Coronary artery (tissue), 2 donors: ENCODE results near the gene TBL1X.

Experiments used
- DNase-seq: peaks from one replicate; pipeline ENCODE4 v3.0.0-alpha.2; 2017; ENCODE audit warnings: low spot score
- H3K27ac ChIP-seq, 2 donors: fragments of 200-600 bp; sonication (generic); one replicate each; pipeline ENCODE4 v1.5.1; 2016 to 2019
- H3K4me3 ChIP-seq: fragments of 200-600 bp; sonication (generic); 2 replicates; pipeline ENCODE4 v1.5.1; 2016; ENCODE audit warnings: mild to moderate bottlenecking, moderate library complexity
- CTCF ChIP-seq: fragments of 200-600 bp; sonication (generic); IDR thresholded peaks from one replicate; pipeline ENCODE4 v1.5.1; 2019; ENCODE audit warnings: antibody characterized with exemption

The TBL1X gene

GRCh38 chrX:9483376-9483775 lies 18.5 kb downstream of the TBL1X start:
- H3K4me3 ChIP-seq, result no peak overlapping the region
- no peak for DNase-seq
- no peak for TF ChIP-seq CTCF
- H3K27ac ChIP-seq, result no peak overlapping the region

DNA sequence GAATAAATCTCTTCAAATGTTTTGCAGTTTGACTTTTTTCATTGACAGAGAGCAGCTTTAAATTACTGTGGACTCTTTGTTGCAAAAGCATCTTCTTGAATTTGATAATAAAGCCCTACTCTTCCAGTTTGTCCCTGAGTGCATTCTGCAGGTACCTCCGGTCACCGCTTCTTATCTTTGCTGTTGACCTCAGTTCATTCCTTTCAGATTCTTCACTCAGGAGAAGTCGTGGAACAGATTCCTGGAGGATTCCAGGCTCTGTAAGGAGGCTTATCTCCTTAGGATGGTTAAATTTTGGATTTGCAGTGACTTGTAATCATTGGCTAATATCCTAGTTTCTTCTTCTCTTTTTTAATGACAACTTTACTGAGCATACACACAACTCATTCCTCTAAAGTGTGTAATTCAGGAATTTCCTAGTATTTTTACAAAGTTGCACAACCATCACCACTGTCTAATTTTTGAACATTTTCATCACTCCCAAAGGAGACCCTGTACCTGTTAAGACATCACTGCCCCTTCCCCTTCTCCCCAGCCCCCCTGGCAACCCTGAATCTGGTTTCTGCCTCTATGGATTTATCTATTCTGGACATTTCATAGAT lies 22.0 kb downstream of the TBL1X start:
- no peak overlapping the region for H3K27ac ChIP-seq
- H3K4me3 ChIP-seq, result no peak overlapping the region
- DNase-seq, result no peak
- no peak for TF ChIP-seq CTCF

DNA sequence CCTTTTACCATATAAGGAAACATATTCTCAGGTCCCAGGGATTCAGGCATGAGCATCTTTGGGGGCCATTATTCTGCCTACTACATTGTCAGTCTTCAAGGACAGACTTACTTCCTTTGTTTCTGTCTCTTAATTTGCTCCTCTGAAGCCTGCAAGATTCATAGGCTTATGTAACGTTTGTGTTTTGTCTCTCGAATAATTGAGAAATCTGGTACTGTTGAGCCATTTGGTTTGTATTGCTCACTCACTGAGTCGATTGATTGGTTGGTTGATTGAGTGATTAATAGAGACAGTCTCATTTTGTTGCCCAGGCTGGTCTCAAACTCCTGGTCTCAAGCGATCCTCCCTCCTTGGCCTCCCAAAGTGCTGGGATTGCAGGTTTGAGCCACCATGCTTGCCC lies 23.7 kb downstream of the TBL1X start:
- TF ChIP-seq CTCF, result no peak
- H3K27ac ChIP-seq, result no peak overlapping the region
- no peak overlapping the region for H3K4me3 ChIP-seq
- DNase-seq, result no peak

DNA sequence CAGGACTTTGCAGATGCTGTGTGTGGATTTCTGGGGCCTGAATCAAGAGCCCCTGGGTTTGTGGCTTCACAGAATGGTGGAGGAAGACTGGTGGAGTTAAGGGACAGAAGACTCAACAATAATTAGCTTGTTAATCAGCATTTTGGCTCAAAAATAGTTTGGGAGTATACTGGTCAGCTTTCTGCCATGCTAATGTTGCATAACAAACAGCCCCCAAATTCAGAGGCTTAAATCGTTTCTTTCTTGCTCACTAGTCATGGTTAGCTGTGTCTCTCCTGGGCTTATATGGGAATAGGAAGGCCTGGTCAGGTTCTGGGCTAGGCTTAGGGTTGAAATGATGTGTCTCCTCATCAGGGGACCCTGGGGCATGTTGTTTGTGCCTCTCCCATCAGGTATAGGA lies 24.4 kb downstream of the TBL1X start:
- Histone ChIP-seq H3K4me3 (no peak overlapping the region), H3K27ac (no peak overlapping the region)
- no peak for DNase-seq

GRCh38 chrX:9492901-9493300 lies 28.0 kb downstream of the TBL1X start:
- no peak for DNase-seq
- no peak for TF ChIP-seq CTCF
- H3K27ac ChIP-seq, result no peak overlapping the region
- H3K4me3 ChIP-seq, result no peak overlapping the region

More for the DNA sequence above, 24.4 kb downstream of the TBL1X start:
- TF ChIP-seq CTCF, result no peak

DNA sequence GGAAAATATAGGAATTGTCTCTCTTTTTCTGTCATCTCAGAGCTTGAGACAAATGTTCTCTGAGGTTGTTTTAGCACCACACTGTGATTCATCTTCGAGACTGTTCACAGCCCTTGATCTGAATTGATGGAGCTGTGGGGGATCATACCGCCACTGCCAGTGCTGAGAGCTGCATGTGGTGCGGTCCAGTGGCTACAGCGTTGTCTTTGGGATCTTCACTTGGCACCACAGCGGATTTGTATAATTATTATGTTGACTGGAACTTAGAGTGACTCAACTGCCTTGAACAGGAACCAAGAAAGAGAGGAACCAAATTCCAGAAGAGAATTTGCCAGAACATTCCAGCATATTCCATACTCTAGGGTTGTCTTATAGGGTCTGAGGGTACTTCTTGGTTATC lies 29.1 kb downstream of the TBL1X start:
- no peak overlapping the region for H3K4me3 ChIP-seq
- H3K27ac ChIP-seq, result no peak overlapping the region
- no peak for DNase-seq
- no peak for TF ChIP-seq CTCF

DNA sequence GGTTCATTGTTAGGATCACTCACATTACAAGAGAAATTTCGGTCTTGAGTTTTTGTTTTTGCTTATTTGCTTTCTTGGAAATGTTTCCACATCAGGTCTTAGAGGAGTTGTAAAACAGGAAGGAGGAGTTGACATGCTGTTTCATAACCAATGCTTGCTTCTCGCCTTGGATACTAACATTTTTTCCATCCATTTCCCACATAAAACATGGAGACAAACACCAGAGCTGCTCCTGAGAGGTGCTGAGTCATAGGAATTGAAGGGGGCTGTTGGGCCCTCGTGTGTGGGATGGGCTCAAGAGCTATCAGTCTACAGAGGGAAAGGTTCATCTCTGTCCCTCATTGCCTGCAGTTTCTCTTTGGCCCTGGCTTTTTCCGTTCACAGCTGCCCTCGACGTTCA lies 29.9 kb downstream of the TBL1X start:
- TF ChIP-seq CTCF, result no peak
- Histone ChIP-seq H3K27ac (no peak overlapping the region), H3K4me3 (no peak overlapping the region)
- no peak for DNase-seq
